HCT116 (cell line): ENCODE data around the gene MESP2.

Source experiments
- CTCF ChIP-seq, 3 experiments: fragments of 200-600 bp in 1 of 3; sonication (generic) in 1 of 3; IDR thresholded peaks in 2 of 3; conservative IDR thresholded peaks in 1 of 3; 2 replicates each; pipeline ENCODE4 v1.5.1; 2012 to 2017; ENCODE audit warnings: low read depth in 2 of 3, low read length in 2 of 3, antibody characterized with exemption in 1 of 3, borderline replicate concordance in 1 of 3, control low read depth in 1 of 3, mild to moderate bottlenecking in 1 of 3, mixed read lengths in 1 of 3, mixed run types in 1 of 3, moderate library complexity in 1 of 3; ENCODE audit not compliant: insufficient read depth in 1 of 3
- EZH2 ChIP-seq: fragments of 200-600 bp; sonication (generic); IDR thresholded peaks from 2 replicates; pipeline ENCODE4 v1.6.1; 2017; ENCODE audit warnings: antibody characterized with exemption, mixed run types
- EZH2phosphoT487 ChIP-seq: fragments of 200-600 bp; IDR thresholded peaks from 2 replicates; pipeline ENCODE4 v1.6.1; 2018; ENCODE audit warnings: antibody characterized with exemption, borderline replicate concordance
- JUND ChIP-seq: IDR thresholded peaks from 2 replicates; pipeline ENCODE4 v1.6.1; 2012
- MAX ChIP-seq: IDR thresholded peaks from 2 replicates; pipeline ENCODE4 v1.6.1; 2012
- POLR2A ChIP-seq: IDR thresholded peaks from 2 replicates; pipeline ENCODE4 v1.7.0; 2011; ENCODE audit warnings: borderline replicate concordance; ENCODE audit not compliant: insufficient read depth, insufficient read length; ENCODE audit errors: extremely low read depth
- POLR2AphosphoS5 ChIP-seq: IDR thresholded peaks from 2 replicates; pipeline ENCODE4 v1.6.1; 2011; ENCODE audit warnings: mild to moderate bottlenecking, low read depth, low read length, moderate library complexity
- RAD21 ChIP-seq: IDR thresholded peaks from 2 replicates; pipeline ENCODE4 v1.6.1; 2012; ENCODE audit warnings: low read depth, mild to moderate bottlenecking
- SP1 ChIP-seq: IDR thresholded peaks from 2 replicates; pipeline ENCODE4 v1.6.1; 2012; ENCODE audit warnings: low read depth
- SRF ChIP-seq: IDR thresholded peaks from 2 replicates; pipeline ENCODE4 v1.6.1; 2012; ENCODE audit warnings: low read depth
- TCF7L2 ChIP-seq: IDR thresholded peaks from 2 replicates; pipeline ENCODE4 v1.7.0; 2011; ENCODE audit warnings: borderline replicate concordance, inconsistent platforms; ENCODE audit not compliant: insufficient read depth, insufficient read length; ENCODE audit errors: extremely low read depth
- ZBTB33 ChIP-seq: IDR thresholded peaks from 2 replicates; pipeline ENCODE4 v1.6.1; 2011; ENCODE audit warnings: mild to moderate bottlenecking, low read length, moderate library complexity; ENCODE audit not compliant: insufficient replicate concordance; ENCODE audit errors: extremely low read depth
- ZFX ChIP-seq: fragments of 450-650 bp; IDR thresholded peaks from 2 replicates; pipeline ENCODE4 v1.6.1; 2017
- ZNF274 ChIP-seq: fragments of 200-500 bp; sonication (Bioruptor generic); IDR thresholded peaks from 2 replicates; pipeline ENCODE4 v1.6.1; 2014; ENCODE audit warnings: mild to moderate bottlenecking, low read depth, low read length, inconsistent platforms

GRCh38 chr15:89801471-89802195 lies 25.5 kb downstream of the MESP2 start:
- TF ChIP-seq ZFX (no peak), SP1 (no peak), EZH2phosphoT487 (no peak), POLR2A (no peak), CTCF (IDR thresholded peaks at IDR 0.05 in 2 of 3, conservative IDR thresholded peaks at IDR 0.05 in 1 of 3; ENCODE audit: borderline replicate concordance in 1 of 3, insufficient read depth in 1 of 3, low read depth in 2 of 3, low read length in 2 of 3) (no peak), TCF7L2 (no peak), POLR2AphosphoS5 (no peak), ZNF274 (no peak), EZH2 (no peak), ZBTB33 (no peak), JUND (no peak), RAD21 (no peak), MAX (no peak), SRF (no peak)
